H1 (cell line): ENCODE results near the gene SPAG5.

Experiments
- ATF2 ChIP-seq: IDR thresholded peaks from 2 replicates; pipeline ENCODE4 v1.6.1; 2012; ENCODE audit warnings: low read length, inconsistent platforms
- BRCA1 ChIP-seq: IDR thresholded peaks from 2 replicates; pipeline ENCODE4 v1.6.1; 2012; ENCODE audit warnings: low read depth, low read length, improper control_type of control experiment
- CTCF ChIP-seq, 3 experiments: IDR thresholded peaks; 1 replicate in 2 of 3; 2 replicates in 1 of 3; pipeline versions ENCODE4 v1.5.1 to v1.6.1; 2011; ENCODE audit warnings: low read length in 3 of 3, mild to moderate bottlenecking in 3 of 3, inconsistent platforms in 2 of 3, low read depth in 1 of 3, moderate library complexity in 1 of 3; ENCODE audit not compliant: insufficient read depth in 1 of 3; ENCODE audit errors: control extremely low read depth in 1 of 3
- EP300 ChIP-seq, 2 experiments: IDR thresholded peaks; 1 replicate in 1 of 2; 2 replicates in 1 of 2; pipeline ENCODE4 v1.6.1; 2011 to 2012; ENCODE audit warnings: low read depth in 2 of 2, low read length in 2 of 2, mild to moderate bottlenecking in 2 of 2, borderline replicate concordance in 1 of 2, inconsistent platforms in 1 of 2, moderate library complexity in 1 of 2
- POLR2A ChIP-seq, 2 experiments: IDR thresholded peaks; 1 replicate in 1 of 2; 2 replicates in 1 of 2; pipeline ENCODE4 v1.6.1; 2011; ENCODE audit warnings: low read depth in 2 of 2, low read length in 2 of 2, mild to moderate bottlenecking in 2 of 2; ENCODE audit errors: control extremely low read depth in 1 of 2
- RAD21 ChIP-seq, 2 experiments: IDR thresholded peaks in 1 of 2; conservative IDR thresholded peaks in 1 of 2; 2 replicates each; pipeline ENCODE4 v1.6.1; 2011; ENCODE audit warnings: low read depth in 2 of 2, low read length in 2 of 2, improper control_type of control experiment in 1 of 2, inconsistent platforms in 1 of 2, mild to moderate bottlenecking in 1 of 2, moderate library complexity in 1 of 2
- SP1 ChIP-seq: IDR thresholded peaks from 2 replicates; pipeline ENCODE4 v1.6.1; 2011; ENCODE audit warnings: low read depth, low read length
- USF2 ChIP-seq: IDR thresholded peaks from 2 replicates; pipeline ENCODE4 v1.6.1; 2011; ENCODE audit warnings: low read length, improper control_type of control experiment

- TF ChIP-seq POLR2A (IDR thresholded peaks at IDR 0.05; ENCODE audit: control extremely low read depth in 1 of 2, low read depth in 2 of 2, low read length in 2 of 2) (peak in 1 of 2 experiments; percentile 3; a peak in 1 of 3 replicates), SP1 (no peak), RAD21 (IDR thresholded peaks at IDR 0.05 in 1 of 2, conservative IDR thresholded peaks at IDR 0.05 in 1 of 2; ENCODE audit: low read depth in 2 of 2, low read length in 2 of 2) (no peak), EP300 (IDR thresholded peaks at IDR 0.05; ENCODE audit: borderline replicate concordance in 1 of 2, low read depth in 2 of 2, low read length in 2 of 2) (no peak), BRCA1 (no peak), CTCF (IDR thresholded peaks at IDR 0.05; ENCODE audit: control extremely low read depth in 1 of 3, insufficient read depth in 1 of 3, low read depth in 1 of 3, low read length in 3 of 3) (no peak), USF2 (no peak), ATF2 (no peak)
Measured at GRCh38 chr17:28599311-28600184, 723 bp upstream of the SPAG5 start.
